Transverse colon (tissue), 3 donors: ENCODE data around the gene MED15.

ENCODE experiments used
- CTCF ChIP-seq, 5 experiments: fragments of 200-600 bp in 3 of 5; fragments of 450-650 bp in 2 of 5; sonication (generic) in 3 of 5; IDR thresholded peaks; 1 replicate in 2 of 5; 2 replicates in 3 of 5; pipeline ENCODE4 v1.5.1; 2016 to 2017; ENCODE audit warnings: antibody characterized with exemption in 5 of 5, inconsistent platforms in 3 of 5, mild to moderate bottlenecking in 2 of 5, moderate library complexity in 1 of 5
- POLR2A ChIP-seq: fragments of 450-650 bp; IDR thresholded peaks from one replicate; pipeline ENCODE4 v1.6.1; 2016; ENCODE audit warnings: antibody characterized with exemption, mild to moderate bottlenecking, moderate library complexity

- no peak for TF ChIP-seq CTCF (IDR thresholded peaks at IDR 0.05)
- no peak for TF ChIP-seq POLR2A
These were observed 58.4 kb downstream of the MED15 start for GRCh38 chr22:20565761-20566160.
